ENCODE data around the gene MYRFL. TPM values are rescaled to one million over a fixed set of nuclear protein-coding genes. Genes with fewer than 3 reads are reported as not detected.

Gene MYRFL
- total RNA-seq, 1 donor from 2014 or later = not detected

- TF ChIP-seq CTCF (conservative IDR thresholded peaks at IDR 0.05; ENCODE audit: low read depth, low read length) = no peak
- H3K4me3 ChIP-seq (ENCODE audit: low read depth, low read length) = no peak overlapping the region
- DNase-seq (ENCODE audit: low read depth) = no peak
Measured at GRCh38 chr12:69947897-69948296, 122.9 kb downstream of the MYRFL start.

GRCh38 chr12:69948851-69949250 is 123.8 kb downstream of the MYRFL start:
- no peak for DNase-seq (ENCODE audit: low read depth)
- TF ChIP-seq CTCF (conservative IDR thresholded peaks at IDR 0.05; ENCODE audit: low read depth, low read length) = no peak
- H3K4me3 ChIP-seq (ENCODE audit: low read depth, low read length) = no peak overlapping the region

- no peak for TF ChIP-seq CTCF (conservative IDR thresholded peaks at IDR 0.05; ENCODE audit: low read depth, low read length)
- DNase-seq (ENCODE audit: low read depth) = no peak
- no peak overlapping the region for H3K4me3 ChIP-seq (ENCODE audit: low read depth, low read length)
Measured at GRCh38 chr12:69949311-69950002, 124.4 kb downstream of the MYRFL start.

- TF ChIP-seq CTCF (conservative IDR thresholded peaks at IDR 0.05; ENCODE audit: low read depth, low read length) = no peak
Measured at GRCh38 chr12:69951108-69951507, 126.1 kb downstream of the MYRFL start.

GRCh38 chr12:69952890-69953289 is 127.9 kb downstream of the MYRFL start:
- H3K4me3 ChIP-seq (ENCODE audit: low read depth, low read length) = no peak overlapping the region
- no peak for TF ChIP-seq CTCF (conservative IDR thresholded peaks at IDR 0.05; ENCODE audit: low read depth, low read length)
- DNase-seq (ENCODE audit: low read depth) = no peak

More at GRCh38 chr12:69951108-69951507, 126.1 kb downstream of the MYRFL start:
- DNase-seq (ENCODE audit: low read depth) = no peak
- no peak overlapping the region for H3K4me3 ChIP-seq (ENCODE audit: low read depth, low read length)

GRCh38 chr12:69961246-69961645 is 136.2 kb downstream of the MYRFL start:
- DNase-seq (ENCODE audit: low read depth) = no peak
- no peak overlapping the region for H3K4me3 ChIP-seq (ENCODE audit: low read depth, low read length)
- no peak for TF ChIP-seq CTCF (conservative IDR thresholded peaks at IDR 0.05; ENCODE audit: low read depth, low read length)

GRCh38 chr12:69966409-69966808 is 141.4 kb downstream of the MYRFL start:
- H3K4me3 ChIP-seq (ENCODE audit: low read depth, low read length) = no peak overlapping the region
- peak; percentile 63 for DNase-seq (ENCODE audit: low read depth)
- no peak for TF ChIP-seq CTCF (conservative IDR thresholded peaks at IDR 0.05; ENCODE audit: low read depth, low read length)
